A549 (cell line): ENCODE data around the gene PITX1. TPM values are rescaled to one million over a fixed set of nuclear protein-coding genes. Genes with fewer than 3 reads are reported as not detected.

Experiments
- ATAC-seq, 2 experiments: fragments of 200-7000 bp in 1 of 2; fragments of >200 bp in 1 of 2; cut with Nextera tagmentation in 1 of 2; cut with Tn5 transposase in 1 of 2; 3 replicates each; pipeline versions ENCODE4 v1.8.0 to v1.9.1; 2018 to 2020; ENCODE audit warnings: mild to moderate bottlenecking in 1 of 2, moderate library complexity in 1 of 2
- CTCF ChIA-PET: fragments of 300-600 bp; sonication (Branson Sonifier 250); formaldehyde crosslinking; extraction: SDS; loops from one replicate; lab custom pipeline; 2021; ENCODE audit warnings: antibody characterized with exemption, inconsistent platforms; lab: Yijun Ruan, JAX
- POLR2A ChIA-PET: fragments of 350-600 bp; formaldehyde crosslinking; extraction: SDS; loops from one replicate; lab custom pipeline; 2021; ENCODE audit warnings: antibody characterized with exemption, inconsistent platforms; lab: Yijun Ruan, JAX
- DNase-seq, 2 experiments: peaks; one replicate each; pipeline versions ENCODE4 v3.0.0 to v3.0.0-alpha.2; 2011 to 2016; ENCODE audit warnings: low read depth in 1 of 2, low spot score in 1 of 2
- FAIRE-seq: peaks from 2 replicates; lab custom pipeline; 2011; peaks lifted over from hg19 to GRCh38; lab: Jason Lieb, UNC
- H3K27ac ChIP-seq, 2 experiments: fragments of >200 bp; sonication (Bioruptor Twin); formaldehyde crosslinking; 3 replicates each; pipeline ENCODE4 v1.5.1; 2016 to 2017
- H3K4me1 ChIP-seq: fragments of >200 bp; sonication (Bioruptor Twin); formaldehyde crosslinking; 3 replicates; pipeline ENCODE4 v1.6.1; 2016
- H3K4me2 ChIP-seq: fragments of >200 bp; sonication (Bioruptor Twin); formaldehyde crosslinking; 3 replicates; pipeline ENCODE4 v1.6.1; 2016
- H3K4me3 ChIP-seq: fragments of >200 bp; sonication (Bioruptor Twin); formaldehyde crosslinking; 3 replicates; pipeline ENCODE4 v1.5.1; 2016
- H3K9me3 ChIP-seq: fragments of >200 bp; sonication (Bioruptor Twin); formaldehyde crosslinking; 3 replicates; pipeline ENCODE4 v1.6.1; 2016
- ATOH8 ChIP-seq: fragments of 250-450 bp; sonication (Bioruptor Pico); IDR thresholded peaks from 2 replicates; pipeline ENCODE4 v1.5.0; 2020; ENCODE audit warnings: low read depth, mild to moderate bottlenecking, moderate library complexity
- CBX2 ChIP-seq: fragments of 200-600 bp; sonication (generic); IDR thresholded peaks from 2 replicates; pipeline ENCODE4 v1.6.1; 2016; ENCODE audit warnings: low read depth, mild to moderate bottlenecking, borderline replicate concordance
- CTCF ChIP-seq: fragments of >200 bp; sonication (Bioruptor Twin); formaldehyde crosslinking; IDR thresholded peaks from 3 replicates; pipeline ENCODE4 v1.5.1; 2016
- ELK1 ChIP-seq: fragments of 150-350 bp; IDR thresholded peaks from 2 replicates; pipeline ENCODE4 v1.6.1; 2014; ENCODE audit warnings: low read depth, mild to moderate bottlenecking, low read length
- FOSL2 ChIP-seq, 2 experiments: fragments of 450-650 bp in 1 of 2; fragments of >200 bp in 1 of 2; sonication (Bioruptor Twin) in 1 of 2; formaldehyde crosslinking; IDR thresholded peaks; 2 replicates each; pipeline versions ENCODE4 v1.5.0 to v1.6.1; 2016 to 2020; ENCODE audit warnings: mild to moderate bottlenecking in 1 of 2, moderate library complexity in 1 of 2
- HDAC2 ChIP-seq: fragments of 200-600 bp; sonication (generic); IDR thresholded peaks from 2 replicates; pipeline ENCODE4 v1.6.1; 2016
- HEYL ChIP-seq: fragments of 250-450 bp; sonication (Bioruptor Pico); IDR thresholded peaks from 2 replicates; pipeline ENCODE4 v1.8.0; 2021; ENCODE audit warnings: mild to moderate bottlenecking, moderate library complexity
- KDM1A ChIP-seq: fragments of 200-600 bp; sonication (generic); IDR thresholded peaks from 2 replicates; pipeline ENCODE4 v1.6.1; 2016; ENCODE audit warnings: low read depth, mild to moderate bottlenecking
- POLR2A ChIP-seq: IDR thresholded peaks from 2 replicates; pipeline ENCODE4 v1.6.1; 2012; ENCODE audit warnings: mild to moderate bottlenecking, low read length
- POLR2AphosphoS2 ChIP-seq: conservative IDR thresholded peaks from 2 replicates; pipeline ENCODE4 v1.6.1; 2012; ENCODE audit warnings: low read length, improper control_type of control experiment, inconsistent platforms
- RAD21 ChIP-seq, 2 experiments: fragments of >200 bp in 1 of 2; sonication (Bioruptor Twin) in 1 of 2; formaldehyde crosslinking in 1 of 2; IDR thresholded peaks in 1 of 2; conservative IDR thresholded peaks in 1 of 2; 2 replicates in 1 of 2; 3 replicates in 1 of 2; pipeline ENCODE4 v1.6.1; 2012 to 2018; ENCODE audit warnings: inconsistent platforms in 1 of 2
- RARB ChIP-seq: fragments of 250-450 bp; sonication (Bioruptor Pico); IDR thresholded peaks from 2 replicates; pipeline ENCODE4 v1.8.0; 2021; ENCODE audit warnings: mild to moderate bottlenecking, moderate library complexity
- REST ChIP-seq: fragments of 200-600 bp; sonication (generic); IDR thresholded peaks from 2 replicates; pipeline ENCODE4 v1.6.1; 2016; ENCODE audit warnings: antibody characterized with exemption, mild to moderate bottlenecking, moderate library complexity
- TFCP2L1 ChIP-seq: fragments of 250-450 bp; sonication (Bioruptor Pico); IDR thresholded peaks from 2 replicates; pipeline ENCODE4 v1.5.0; 2021; ENCODE audit warnings: mild to moderate bottlenecking
- WGBS: methylation state at CpG from one replicate; pipeline ENCODE4 v1.1.6; 2017; ENCODE audit errors: missing lambda C conversion rate; 5-methylcytosine and 5-hydroxymethylcytosine counted together
- polyA plus RNA-seq, 4 experiments: library from polyadenylated mRNA; depleted of rRNA in 3 of 4; stranded (reverse); fragments of >200 nt; fragmentation: RNase III in 1 of 4; extraction: RNeasy Plus Mini Kit Qiagen cat#74134 plus additional on column Dnase treatment in 1 of 4; gene quantifications; 2 replicates in 3 of 4; 3 replicates in 1 of 4; pipeline ENCODE4 v1.2.3, GENCODE V29; 2011 to 2017

PITX1 gene
- polyA plus RNA-seq, 2 of the 4 experiments (the other 2 are of a cell fraction), result 11.1 to 16.7 TPM

- ChIA-PET CTCF (interaction anchor here (0.6 to 2.9 kb wide), 2 partner anchors 9 to 154 kb away, joined by 3 to 9 read pairs; no protein-coding TSS in a partner anchor), POLR2A (no interaction called here)
- no peak for TF ChIP-seq ELK1
- TF ChIP-seq TFCP2L1 (CRISPR knock-in tag), result no peak
- no peak for TF ChIP-seq HDAC2
- no peak for TF ChIP-seq FOSL2 (IDR thresholded peaks at IDR 0.05)
- no peak for TF ChIP-seq FOSL2 (CRISPR knock-in tag; IDR thresholded peaks at IDR 0.05)
- no peak for TF ChIP-seq POLR2A
- no peak for TF ChIP-seq RARB
- no peak for TF ChIP-seq ATOH8 (CRISPR knock-in tag)
- no peak for TF ChIP-seq CTCF
- no peak for TF ChIP-seq KDM1A
- TF ChIP-seq RAD21 (conservative IDR thresholded peaks at IDR 0.05 in 1 of 2, IDR thresholded peaks at IDR 0.05 in 1 of 2), result no peak
- no peak for TF ChIP-seq HEYL (CRISPR knock-in tag)
- TF ChIP-seq POLR2AphosphoS2, result no peak
- TF ChIP-seq CBX2, result no peak
- no peak for DNase-seq
- H3K4me1 ChIP-seq, result peaks cover 8% of the 10 kb centered on the region
- WGBS, result 86% methylated on average over 10 of the region's 11 CpGs
- H3K4me2 ChIP-seq, result no peak overlapping the region
- no peak for FAIRE-seq
- H3K4me3 ChIP-seq, result no peak overlapping the region
- no peak for ATAC-seq
- H3K27ac ChIP-seq, result no peak overlapping the region
- H3K9me3 ChIP-seq, result no peaks in the 10 kb centered on the region
Measured at GRCh38 chr5:135037519-135038204, 3.6 kb upstream of the PITX1 start.

- no peak for FAIRE-seq
Measured at GRCh38 chr5:135036405-135036804, 2.4 kb upstream of the PITX1 start.

More at GRCh38 chr5:135036405-135036804, 2.4 kb upstream of the PITX1 start:
- no peak for TF ChIP-seq REST
- peaks cover 13% of the 10 kb centered on the region for H3K4me1 ChIP-seq
- ChIA-PET POLR2A (no interaction called here), CTCF (interaction anchor here (2.9 kb wide), 1 partner anchor 155 kb away, joined by 9 read pairs; no protein-coding TSS in a partner anchor)
- WGBS, result 100% methylated on average over 4 of the region's 4 CpGs
- no peaks in the 10 kb centered on the region for H3K9me3 ChIP-seq
- H3K4me2 ChIP-seq, result no peak overlapping the region
- no peak overlapping the region for H3K4me3 ChIP-seq
- H3K27ac ChIP-seq, result no peak overlapping the region
- no peak for ATAC-seq
- no peak for DNase-seq
